DMS 273 treated with DMSO at 0.1 percent for 48 hours (cell line): Measurements from ENCODE around the gene CYP17A1.
"Not testable (repeated sequence)": the region's sequence is repeated elsewhere in the genome, so short reads cannot be mapped to it uniquely, and the experiment has no call there.

ENCODE experiments used
- DNase-seq: peaks from one replicate; lab custom pipeline; 2025; lab: John Stamatoyannopoulos, UW

CYP17A1 gene

DNA sequence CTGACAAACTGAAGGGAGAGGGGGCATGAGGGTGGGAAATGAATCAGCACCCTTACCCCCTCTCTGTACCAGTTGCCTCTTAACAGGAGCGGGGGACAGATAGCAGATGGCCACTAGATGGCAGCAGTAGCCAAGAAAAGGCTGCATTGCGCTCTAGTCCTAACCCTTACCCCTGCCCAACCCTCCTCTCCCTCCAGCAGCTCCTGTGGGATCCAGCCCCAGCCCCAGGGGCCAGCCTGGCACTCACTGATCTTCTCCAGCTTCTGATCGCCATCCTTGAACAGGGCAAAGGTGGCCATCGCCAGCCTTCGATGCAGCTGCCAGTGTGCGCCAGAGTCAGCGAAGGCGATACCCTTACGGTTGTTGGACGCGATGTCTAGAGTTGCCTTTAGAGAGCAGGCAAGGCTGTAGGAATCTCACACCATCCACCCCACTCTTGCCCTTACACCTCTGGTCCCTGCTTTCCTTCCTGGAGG is 2.2 kb downstream of the CYP17A1 start:
- DNase-seq: peak; percentile 3

DNA sequence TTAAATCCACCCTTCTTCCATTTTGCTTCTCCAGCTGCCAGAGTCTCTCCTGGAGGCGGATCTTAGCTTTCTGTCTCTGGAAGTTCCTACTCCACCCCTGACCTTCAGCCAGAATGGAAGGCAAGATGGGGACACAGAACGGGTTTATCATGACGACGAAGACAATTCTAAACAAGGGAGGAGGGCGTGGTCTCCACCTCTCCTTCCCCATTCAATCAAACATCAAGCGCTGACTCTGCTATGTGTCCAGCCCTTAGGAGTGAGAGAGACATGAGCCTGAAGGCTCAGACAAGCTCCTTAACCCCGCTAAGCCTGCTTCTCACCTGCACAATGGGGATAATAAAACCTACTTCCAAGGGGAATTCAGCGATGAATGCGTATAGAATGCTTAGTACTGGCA is 3.1 kb downstream of the CYP17A1 start:
- no peak for DNase-seq

DNA sequence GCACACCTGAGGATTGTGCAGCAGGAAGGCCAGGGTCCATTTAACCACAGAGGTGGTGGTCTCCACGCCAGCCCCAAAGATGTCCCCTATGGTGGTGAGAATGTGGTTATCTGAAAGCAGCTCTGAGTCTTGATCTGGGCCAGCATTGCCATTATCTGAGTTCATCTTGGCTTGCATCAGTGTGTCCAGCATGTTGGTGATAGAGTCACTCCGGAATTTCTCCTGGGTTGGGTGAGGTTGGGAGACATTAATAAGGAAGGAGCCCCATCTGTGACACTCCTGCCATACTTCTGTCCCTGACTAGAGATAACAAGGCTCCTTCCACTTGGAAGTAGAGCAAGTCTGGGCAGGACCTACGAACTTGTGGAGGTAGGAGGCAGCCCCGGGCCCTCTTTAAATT is 4.2 kb downstream of the CYP17A1 start:
- DNase-seq: no peak

DNA sequence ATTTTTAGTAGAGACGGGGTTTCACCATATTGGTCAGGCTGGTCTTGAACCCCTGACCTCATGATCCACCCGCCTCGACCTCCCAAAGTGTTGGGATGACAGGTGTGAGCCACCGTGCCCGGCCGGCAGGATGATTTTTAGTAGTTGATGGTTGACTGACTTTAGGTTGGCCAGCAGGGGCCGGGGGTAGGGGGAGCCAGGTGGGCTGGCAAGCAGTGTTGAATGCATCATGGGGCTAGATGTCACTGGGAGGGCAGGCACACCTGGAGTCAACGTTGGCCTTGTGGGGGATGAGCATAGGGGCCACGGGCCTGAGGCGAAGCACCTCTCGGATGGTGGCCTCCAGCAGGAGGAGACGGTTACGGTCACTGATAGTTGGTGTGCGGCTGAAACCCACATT is 5.0 kb downstream of the CYP17A1 start:
- no peak for DNase-seq

DNA sequence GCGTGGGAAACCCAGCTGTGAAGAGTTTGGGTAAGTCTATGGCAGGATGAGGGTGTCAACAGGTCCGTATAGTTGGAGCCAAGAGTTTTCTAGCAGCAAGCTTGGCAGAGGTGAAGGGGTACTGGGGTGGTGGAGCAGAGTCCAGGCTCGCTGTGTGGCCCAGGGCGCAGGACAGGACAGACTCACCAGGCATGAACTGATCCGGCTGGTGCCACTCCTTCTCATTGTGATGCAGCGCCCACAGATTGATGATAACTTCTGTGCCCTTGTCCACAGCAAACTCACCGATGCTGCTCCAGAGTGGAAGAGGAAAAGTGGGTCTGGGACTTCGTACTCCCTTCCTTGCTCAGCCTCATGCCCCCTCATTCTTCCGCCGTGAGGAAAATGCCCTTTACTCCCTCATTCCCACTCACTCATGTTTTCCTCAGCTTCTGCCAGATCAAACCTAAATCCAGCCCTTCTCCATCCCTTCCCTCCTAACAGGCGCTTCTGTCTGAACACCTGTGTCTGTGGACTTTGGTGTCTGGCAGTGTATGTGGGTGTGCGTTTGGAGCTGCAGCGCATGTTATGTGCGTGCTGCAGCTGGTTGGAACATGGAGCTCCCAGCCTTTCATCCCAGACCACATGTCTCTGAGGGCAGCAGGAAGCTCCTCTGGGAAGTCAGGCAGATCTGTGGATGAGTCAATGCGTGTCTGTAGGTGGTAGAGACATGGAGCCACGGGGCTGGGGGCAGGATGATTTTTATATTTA is 5.7 kb downstream of the CYP17A1 start:
- no peak for DNase-seq

DNA sequence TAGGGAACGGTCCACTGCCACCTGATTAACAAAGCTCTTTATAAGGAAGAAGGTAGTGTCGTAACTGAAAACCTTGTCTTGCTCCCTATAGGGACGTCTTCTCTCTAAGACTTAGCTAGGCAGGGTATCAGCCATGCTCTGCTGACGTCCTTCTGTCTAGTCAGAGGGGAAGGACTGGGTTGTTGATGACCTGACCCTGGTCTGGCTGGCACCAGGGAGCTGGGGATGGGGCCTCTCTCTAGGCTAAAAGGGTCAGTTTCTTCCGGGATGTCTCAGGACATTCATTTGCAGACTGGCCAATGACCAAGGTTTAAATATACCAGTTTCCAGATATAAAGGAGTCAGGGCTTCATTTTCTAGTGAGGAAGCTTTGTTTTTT is 9.6 kb downstream of the CYP17A1 start:
- DNase-seq: no peak

DNA sequence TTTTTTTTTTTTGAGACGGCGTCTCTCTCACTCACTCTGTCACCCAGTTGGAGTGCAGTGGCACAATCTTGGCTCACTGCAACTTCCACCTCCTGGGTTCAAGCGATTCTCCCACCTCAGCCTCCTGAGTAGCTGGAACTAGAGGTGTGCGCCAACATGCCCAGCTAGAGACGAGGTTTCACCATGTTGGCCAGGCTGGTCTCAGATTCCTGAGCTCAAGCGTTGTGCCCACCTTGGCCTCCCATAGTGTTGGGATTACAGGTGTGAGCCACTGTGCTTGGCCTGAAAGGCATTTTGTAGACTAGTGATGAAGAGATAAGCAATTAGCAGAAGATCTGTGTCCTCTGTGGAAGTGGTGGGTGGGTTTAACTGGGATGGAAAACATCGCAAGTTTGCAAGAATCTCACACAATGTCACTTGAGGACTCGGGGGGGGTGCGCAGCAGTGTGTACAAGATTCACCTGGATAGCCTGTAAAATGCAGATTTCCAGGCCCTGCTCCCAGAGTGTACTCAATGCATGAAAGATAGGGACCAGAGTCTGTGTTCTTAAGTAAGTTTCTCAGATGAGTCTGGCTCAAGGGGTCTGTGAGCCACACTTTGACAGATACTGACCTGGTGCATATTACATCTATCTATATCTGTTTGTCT is 10.9 kb downstream of the CYP17A1 start:
- DNase-seq: no peak

DNA sequence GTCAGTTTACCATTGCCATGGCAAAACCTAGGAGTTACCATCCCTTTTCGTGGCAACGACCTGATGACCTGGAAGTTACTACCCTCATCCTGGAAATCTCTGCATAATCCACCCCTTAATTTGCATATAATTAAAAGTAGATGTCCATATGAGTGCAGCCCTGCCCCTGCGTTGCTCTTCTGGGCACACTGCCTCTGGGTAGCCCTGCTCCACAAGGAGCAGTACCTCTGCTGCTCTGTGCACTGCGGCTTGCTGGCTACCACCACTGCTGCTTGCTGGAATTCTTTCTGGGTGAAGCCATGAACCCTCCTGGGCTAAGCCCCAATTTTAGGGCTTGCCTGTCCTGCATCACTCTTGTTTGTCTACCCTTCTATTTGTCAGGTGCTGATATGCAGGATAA is 12.5 kb downstream of the CYP17A1 start:
- no peak for DNase-seq

DNA sequence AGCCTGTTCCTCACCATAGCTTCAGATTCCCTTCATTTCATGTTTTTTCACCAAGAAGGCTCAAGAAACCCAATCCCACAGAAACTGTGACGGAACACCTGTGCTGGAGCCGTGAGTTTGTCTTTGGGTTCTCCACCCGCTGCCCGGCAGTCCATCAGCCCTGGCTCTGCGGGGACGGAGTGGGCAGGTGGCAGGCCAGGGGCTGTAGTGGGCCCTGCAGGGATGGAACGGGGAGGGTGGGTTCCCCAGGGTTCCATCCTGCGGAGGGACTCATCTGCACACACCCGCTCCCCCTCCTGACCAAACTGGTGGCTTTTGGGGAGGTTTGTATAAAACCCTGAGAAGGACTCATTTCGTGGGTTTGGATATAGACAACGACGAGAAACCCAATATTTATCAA is 15.0 kb downstream of the CYP17A1 start:
- DNase-seq: no peak

DNA sequence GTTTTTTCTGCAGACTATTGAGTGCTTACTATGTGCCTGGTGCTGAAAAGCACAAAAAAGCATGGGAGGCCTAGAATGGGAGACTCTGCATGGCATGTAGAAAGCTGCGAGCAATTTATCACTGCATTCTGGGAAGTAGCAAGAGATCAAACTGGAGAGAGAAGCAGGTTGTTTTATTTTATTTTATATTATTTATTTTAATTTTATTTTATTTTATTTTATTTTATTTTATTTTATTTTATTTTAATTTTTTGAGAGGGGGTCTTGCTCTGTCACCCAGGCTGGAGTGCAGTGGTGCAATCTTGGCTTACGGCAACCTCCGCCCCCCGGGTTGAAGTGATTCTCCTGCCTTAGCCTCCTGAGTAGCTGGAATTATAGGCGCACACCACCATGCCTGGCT is 17.2 kb downstream of the CYP17A1 start:
- DNase-seq: not testable (repeated sequence)

DNA sequence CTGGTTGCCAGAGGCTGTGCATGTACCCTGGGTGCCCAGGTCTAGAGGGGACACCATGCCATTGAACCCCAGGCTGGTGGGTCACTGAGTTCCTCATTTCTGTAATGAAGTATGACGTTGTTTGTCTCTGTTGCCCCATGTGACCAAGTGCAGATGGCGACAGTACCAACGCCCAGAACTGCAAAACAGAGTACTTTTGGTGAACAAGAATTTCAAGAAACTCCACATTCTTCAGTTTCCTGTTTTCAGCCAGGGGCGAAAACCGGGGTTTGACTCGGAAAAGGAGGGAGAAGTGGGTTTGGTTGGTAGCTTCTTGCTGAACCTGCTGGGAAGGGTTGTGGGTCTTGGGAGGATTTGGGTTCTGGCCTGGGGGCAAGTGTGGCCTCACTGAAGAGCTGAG is 18.2 kb downstream of the CYP17A1 start:
- DNase-seq: no peak

DNA sequence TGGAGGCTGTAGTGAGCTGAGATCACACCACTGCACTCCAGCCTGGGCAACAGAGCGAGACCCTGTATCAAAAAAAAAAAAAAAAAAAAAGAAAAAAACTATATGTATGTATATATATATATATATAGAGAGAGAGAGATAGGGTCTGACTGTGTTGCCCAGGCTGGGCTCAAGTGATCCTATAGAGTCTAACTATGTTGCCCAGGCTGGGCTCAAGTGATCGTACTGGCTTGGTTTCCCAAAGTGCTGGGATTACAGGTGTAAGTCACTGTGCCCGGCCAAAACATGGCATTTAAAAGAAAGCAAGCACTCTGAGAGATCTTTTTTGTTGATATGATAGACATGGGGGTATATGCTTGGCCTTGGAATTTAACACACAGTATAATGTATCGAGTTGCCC is 20.0 kb downstream of the CYP17A1 start:
- DNase-seq: no peak

DNA sequence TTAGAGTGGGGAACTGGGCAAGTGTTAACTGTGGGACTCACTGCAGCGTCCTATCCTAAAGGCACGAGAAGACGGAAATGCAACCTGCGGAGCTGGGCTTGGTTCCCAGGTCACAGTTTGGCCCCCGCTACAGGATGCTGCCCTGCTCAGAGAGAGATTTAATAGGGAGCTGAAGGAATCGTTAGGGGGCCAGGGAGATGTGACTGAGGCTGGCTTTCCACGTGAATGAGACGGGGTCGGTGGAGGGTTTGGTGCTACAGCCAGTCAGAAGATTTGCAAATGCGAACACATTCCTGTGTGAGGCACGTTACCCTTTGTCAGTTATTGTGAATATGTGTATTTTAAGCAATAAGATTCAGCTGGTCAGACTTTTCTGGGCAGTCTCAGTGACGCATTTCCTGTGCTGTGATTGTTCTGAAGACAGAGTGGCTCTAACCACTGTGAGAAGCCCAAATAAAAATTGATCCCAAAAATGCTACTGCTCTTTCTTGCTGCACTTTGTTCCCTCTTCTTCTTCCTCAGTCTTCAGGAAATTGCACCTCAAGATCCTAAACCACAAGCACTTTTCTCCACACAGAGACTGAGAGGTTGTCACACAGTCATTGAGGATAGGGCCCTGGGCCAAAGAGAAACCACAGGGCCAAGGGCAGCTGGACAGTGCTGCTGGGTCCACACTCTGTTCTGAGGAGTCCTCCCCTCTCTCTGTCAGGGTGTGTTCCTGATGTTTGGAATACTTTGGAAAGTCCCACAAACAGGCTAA is 21.2 kb downstream of the CYP17A1 start:
- DNase-seq: no peak

DNA sequence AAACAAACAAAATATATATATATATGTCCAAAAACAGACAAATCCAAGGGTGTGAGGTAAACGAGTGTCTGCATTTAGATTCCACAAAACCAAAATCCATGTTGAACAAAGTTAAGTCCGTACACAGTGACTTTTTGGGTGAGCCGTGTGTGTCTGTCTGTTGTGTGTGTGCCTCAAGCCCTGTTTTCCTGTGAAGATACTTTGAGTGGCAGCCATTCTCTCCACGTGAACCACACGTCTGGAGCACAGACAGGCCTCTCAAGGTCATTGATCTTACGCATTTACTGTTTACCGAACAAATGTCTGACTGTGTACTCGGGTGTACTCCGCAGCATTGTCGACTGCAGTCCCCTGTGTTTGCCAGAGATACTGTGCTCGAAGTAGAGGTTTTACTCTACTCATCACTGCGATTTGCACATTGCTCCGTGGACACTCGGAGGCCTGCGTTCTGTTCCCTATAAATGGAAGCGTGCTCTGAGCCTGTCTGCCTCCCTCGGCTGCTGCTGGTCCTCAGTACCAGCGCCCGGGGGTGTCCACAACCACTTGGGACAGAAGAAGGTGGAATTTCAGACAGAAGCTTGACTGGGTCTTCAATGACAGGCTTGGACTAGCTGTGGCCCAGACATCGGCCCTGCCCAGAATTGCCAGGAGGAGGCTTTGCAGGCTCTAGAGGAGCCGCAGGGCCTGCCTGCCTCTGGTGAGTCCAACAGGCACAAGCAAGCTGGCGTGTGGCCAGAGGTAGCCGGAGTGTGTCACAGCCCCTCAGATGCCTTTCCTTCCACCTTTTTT is 22.1 kb downstream of the CYP17A1 start:
- no peak for DNase-seq

DNA sequence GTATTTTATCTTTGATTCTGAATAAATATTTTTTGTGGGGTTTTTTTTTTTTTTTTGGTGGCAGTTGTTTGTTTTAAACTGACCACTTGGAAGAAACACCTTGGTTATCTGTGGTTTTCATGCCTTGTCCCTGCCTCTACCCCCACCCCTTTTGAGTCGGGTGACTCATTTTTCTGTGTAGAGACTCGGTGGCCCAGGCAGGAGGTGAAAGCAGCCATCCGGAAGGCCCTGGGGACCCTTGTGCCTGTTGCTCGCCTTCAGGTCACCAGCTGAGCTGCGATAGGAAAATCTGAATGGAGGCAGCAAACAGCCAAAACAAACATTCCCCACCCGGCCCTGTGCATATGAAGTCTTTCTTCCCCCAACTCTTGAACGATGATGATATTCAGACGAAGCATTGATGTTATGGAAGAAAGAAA is 22.8 kb downstream of the CYP17A1 start:
- DNase-seq: no peak

DNA sequence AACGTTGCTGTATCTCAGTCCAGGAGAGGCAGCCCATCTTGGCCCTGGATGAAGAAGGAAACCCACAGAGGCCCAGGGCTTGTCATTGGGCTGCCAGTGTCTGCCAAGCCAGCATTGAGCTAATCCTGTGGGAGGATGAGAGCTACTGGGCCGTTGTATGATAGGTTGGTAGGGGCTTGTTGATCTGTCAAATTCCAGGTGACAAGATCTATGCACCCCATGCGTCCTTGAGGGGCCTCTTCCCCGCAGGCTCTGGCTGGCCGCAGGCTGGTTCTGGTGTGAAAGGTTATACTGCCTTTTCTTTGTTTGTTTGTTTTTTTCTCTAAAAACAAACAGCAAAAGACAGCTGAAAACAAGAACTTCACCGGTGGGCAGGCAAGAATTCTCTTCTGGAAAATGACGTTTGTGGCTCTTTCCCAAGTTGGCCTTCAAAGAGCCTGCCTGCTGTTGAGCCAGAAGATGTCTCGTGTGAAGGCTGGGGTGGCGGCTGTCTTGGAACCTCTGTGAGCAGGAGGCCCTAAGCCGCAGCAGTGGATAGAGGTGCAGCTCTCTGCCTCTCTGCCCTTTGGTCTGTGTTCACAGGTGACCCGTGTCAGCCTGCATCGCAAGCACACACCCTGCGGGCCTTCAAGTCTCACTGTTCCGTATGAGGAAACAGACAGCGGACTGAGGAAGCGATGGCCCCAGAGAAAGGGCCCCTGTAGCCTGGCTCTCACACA is 23.3 kb downstream of the CYP17A1 start:
- no peak for DNase-seq

DNA sequence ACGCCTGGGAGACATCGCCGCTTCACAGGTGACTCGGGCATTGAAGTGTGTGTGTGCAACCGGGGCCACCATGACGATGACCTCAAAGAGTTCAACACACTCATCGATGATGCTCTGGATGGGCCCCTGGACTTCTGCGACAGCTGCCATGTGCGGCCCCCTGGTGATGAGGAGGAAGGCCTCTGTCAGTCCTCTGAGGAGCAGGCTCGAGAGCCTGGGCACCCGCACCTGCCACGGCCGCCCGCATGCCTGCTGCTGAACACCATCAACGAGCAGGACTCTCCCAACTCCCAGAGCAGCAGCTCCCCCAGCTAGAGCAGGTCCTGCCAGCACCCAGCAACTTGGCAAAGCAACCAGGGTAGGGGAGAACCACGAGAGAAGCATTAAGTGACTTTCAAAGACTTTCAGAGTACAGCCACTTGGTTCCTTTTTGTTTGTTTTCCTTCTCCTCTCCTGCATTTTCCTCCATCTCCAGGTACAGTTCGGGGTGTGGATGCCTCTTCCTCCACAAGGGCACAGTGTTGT is 24.1 kb downstream of the CYP17A1 start:
- DNase-seq: no peak

DNA sequence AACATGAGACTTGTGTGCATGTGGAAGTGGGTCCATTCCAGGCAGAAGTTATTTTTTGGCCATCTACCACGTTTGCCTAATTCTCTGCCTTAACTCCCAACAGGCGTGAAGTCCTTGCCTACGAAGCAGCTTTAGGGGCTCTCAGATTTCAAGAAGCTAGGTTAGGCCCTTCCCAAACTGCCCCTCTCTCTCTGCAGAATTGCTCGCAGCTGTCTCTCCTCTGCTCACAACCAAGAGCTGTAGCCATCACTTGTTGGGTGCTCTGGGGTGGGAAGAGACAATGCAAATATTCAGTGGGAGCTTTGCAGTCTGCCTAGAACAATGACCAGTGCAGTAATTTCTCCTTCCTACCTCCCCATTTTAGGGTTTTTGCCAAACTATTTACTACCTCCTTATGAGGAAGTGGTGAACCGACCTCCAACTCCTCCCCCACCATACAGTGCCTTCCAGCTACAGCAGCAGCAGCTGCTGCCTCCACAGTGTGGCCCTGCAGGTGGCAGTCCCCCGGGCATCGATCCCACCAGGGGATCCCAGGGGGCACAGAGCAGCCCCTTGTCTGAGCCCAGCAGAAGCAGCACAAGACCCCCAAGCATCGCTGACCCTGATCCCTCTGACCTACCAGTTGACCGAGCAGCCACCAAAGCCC is 24.9 kb downstream of the CYP17A1 start:
- DNase-seq: no peak

DNA sequence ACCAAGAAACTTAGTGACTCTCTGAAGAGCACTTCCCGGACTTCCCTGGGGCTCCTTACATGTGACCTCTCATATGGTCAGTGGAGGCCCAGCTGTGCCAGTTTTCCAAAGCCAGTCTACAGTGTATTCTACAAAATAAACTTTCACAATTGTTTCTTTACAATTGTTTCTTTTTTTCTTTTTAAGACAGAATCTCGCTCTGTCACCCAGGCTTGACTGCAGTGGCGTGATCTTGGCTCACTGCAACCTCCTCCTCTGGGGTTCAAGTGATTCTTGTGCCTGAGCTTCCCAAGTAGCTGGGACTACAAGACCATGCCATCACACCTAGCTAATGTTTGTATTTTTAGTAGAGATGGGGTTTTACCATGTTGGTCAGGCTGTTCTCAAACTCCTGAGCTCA is 25.9 kb downstream of the CYP17A1 start:
- no peak for DNase-seq

DNA sequence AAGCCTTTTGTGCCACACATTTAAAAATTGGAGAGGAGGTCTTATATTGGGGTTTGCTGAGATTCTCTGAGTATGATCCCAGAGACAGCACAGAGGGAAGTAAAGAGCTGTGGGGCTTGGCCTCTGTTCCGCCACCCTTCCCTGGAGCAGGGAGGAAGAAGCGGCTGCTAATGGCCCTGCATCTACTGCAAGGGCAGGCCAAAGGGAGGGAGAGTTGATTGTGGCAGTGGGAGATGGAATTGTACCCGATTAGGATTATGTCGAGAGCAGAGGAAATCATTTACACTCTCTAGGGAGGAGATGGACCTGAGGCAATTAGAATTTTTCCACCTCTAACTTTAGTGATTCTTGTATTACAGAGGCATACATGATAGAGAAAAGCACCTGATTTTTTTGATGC is 28.8 kb downstream of the CYP17A1 start:
- DNase-seq: no peak
